Activated CD8-positive, alpha-beta memory T cell treated with anti-CD3 and anti-CD28 coated beads, Interleukin-2, amount 50 U/mL, for 48 hours (primary cell): Measurements from ENCODE around the gene NME9.
A peak's percentile ranks its signal among the peaks of the same experiment; 100 is the strongest.
"Not testable (repeated sequence)": the region's sequence is repeated elsewhere in the genome, so short reads cannot be mapped to it uniquely, and the experiment has no call there.

Source experiments
- DNase-seq: peaks from one replicate; pipeline ENCODE4 v3.0.0-alpha.2; 2020

The NME9 gene

DNA sequence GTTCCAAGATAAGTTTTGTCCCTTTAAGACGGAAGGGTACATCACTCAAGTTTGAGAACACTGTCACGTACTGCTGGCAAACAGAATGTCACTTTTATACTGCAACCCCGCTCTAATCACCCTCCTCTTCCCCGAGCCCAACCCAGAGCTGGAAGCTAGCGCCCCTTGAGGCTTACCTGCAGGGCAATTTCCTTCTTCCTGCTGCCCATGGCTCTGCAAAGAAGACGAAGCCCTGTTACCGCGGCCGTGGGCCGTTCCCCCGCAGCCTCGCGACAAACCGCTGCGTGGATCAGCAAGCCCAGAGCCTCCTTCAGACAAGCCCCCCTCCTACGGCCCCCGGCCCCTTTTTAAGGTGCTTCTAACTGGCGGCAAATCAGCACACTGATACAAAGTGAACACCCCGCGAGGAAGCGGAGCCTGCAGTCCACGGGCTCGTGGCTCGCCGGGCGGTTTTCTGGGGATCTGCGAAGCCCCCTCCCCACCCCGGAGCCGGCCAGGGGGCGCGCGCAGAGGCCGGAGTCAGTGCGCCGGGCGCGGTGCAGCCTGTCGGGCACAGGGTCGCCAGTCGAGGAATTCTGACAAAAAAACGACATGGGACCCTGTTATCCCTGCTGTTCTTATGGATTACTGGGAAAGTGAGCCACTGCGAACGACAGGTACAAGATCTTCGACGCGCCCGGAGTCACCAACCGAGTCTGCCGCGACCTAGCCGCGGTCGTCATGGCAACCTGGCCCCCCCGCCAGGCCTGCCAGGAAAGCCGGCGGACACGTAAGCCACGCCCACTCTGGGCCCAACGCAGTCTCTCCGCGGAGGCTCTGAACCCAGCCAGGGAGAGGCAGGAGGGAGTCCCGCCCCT lies at the start of gene NME9:
NME9 (minus strand) TSS at position 725 of the 857 bp plus-strand sequence; CDS start at position 209, 516 bp downstream.
- peak; percentile 94 for DNase-seq

- DNase-seq = no peak
These were observed 49.3 kb upstream of the NME9 start for GRCh38 chr3:138378990-138379389.

DNA sequence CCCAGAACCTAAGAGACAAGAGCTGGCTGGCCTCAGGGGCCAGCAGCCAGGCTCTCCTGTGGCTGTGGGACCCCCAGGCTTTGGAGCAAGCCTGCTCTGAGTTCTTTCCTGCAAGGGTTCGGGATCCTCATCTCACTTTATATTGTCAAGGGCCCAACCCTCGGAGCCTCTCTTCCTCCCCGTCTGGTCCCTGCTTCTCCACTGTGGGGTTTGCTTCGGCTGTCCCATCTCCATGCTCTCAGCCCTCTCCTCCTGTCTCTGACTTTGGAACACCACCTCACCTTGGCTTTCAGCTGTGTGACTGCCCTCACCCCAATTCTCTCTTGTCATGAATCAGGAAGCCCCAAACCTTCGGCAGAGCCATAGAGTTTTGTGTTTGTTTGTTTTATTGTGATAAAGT lies 48.7 kb upstream of the NME9 start:
- no peak for DNase-seq

GRCh38 chr3:138377804-138378203 lies 48.2 kb upstream of the NME9 start:
- no peak for DNase-seq

- not testable (repeated sequence) for DNase-seq
These were observed 47.6 kb upstream of the NME9 start for GRCh38 chr3:138377212-138377611.

- no peak for DNase-seq
These were observed 47.0 kb upstream of the NME9 start for GRCh38 chr3:138376663-138377062.

- no peak for DNase-seq
These were observed 45.8 kb upstream of the NME9 start for GRCh38 chr3:138375447-138375846.

DNA sequence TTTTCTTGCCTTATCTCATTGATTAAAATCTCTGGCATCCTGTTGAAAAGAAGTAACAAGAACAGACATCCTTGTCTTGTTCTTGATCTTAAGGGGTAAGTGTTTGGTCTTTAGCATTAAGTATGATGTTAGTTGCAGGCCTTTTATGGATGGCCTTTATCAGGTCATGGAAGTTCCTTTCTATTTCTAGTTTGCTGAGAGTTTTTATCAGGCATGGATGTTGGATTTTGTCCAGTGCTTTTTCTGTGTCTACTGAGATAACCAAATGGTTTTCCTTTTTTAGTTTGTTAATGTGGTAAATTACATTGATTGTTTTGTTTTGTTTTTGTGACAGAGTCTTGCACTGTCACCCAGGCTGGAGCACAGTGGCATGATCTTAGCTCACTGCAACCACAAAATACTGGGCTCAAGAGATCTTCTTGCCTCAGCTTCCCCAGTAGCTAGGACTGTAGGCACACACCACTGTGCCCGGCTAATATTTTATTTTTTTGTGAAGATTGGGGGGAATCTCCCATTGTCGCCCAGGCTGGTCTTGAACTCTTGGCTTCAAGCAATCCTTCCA lies 45.0 kb upstream of the NME9 start:
- no peak for DNase-seq

DNA sequence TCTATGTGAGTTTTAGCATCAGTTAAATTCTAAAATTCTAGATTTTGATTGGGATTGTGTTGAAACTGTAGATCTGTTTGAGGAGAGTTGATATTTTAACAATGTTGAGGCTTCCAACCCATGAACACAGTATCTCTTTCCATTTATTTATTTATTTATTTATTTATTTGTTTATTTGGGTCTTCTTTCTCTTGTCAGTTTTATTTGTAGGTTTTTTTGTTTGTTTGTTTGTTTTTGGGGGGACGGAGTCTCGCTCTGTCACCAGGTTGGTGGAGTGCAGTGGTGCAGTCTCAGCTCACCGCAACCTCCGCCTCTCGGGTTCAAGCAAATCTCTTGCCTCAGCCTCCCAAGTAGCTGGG lies 44.1 kb upstream of the NME9 start:
- DNase-seq = no peak

GRCh38 chr3:138373087-138373735 lies 43.6 kb upstream of the NME9 start:
- no peak for DNase-seq

GRCh38 chr3:138371070-138371965 lies 41.7 kb upstream of the NME9 start:
- DNase-seq = no peak

- DNase-seq = no peak
These were observed 40.7 kb upstream of the NME9 start for GRCh38 chr3:138370321-138370720.

DNA sequence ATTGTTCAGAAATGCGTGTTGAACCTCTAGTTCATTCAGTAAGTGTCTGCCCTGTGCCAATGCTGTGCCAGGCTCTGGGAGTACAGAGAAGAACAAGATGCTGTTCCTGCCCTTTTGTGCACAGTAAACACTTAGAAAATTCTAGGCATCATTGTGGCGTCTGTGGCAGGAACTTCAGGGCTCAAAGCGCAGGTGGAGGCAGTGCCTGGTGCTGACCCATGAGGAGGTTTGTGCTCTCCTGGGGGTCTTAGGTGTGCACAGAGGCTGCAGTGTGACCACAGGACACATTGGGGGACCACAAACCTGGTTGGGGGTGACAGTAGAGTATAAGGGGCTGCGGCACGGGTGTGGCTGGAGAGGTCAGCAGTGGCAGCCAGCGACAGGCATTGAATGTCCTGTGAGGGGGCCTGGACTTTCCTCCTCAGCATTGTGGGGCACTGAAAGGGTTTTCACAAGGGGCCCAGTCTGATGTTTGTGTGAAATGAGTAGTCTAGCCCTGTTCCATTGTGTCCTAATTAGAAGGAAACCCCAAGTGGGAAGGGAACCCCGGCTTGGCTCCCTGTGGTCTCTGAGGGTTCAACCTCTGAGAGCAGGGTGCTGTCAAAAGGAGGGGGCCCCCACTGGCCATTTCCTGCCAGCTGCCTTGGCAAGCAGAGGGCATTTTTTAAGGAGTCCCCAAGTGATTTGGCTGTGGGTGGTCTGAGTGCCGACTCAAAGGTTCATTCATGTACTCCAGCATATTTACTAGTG lies 39.7 kb upstream of the NME9 start:
- no peak for DNase-seq

GRCh38 chr3:138367911-138368310 lies 38.3 kb upstream of the NME9 start:
- no peak for DNase-seq

GRCh38 chr3:138367326-138367850 lies 37.7 kb upstream of the NME9 start:
- no peak for DNase-seq

DNA sequence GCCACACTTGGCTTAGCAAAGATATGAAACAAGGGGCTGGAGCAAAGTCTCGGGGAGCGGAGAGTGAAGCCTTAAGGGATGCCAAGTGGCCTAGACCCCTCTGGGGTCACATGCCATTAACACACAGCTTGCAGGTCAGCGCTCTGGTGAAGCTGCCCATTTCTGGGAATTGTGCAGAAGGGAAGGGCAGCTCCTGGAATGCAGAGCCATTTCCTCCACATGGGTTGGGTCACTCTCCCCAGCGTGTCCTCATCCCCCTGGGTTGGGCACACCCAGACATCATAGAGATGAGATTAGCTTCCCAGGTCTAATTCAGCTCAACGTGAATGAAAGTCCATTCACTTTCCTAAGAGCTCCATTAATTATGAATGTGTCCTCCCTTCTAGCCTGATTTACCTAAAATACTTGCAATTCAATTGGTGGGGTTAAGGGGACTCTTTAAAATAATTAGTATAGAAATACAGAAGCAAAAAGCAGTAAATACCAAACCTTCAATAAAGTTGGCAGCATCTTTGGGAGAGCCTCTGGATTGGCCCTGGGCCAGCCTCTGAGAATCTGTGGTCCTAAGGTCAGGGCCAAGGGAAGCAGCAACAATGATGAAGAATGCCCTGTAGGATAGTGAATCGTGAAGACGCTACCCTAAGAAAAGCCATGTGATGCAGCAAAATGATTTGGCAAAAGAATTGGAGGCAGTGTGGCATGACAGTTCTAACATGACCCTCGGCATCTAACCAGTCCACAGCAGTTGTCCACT lies 36.5 kb upstream of the NME9 start:
- no peak for DNase-seq

GRCh38 chr3:138365253-138365555 lies 35.6 kb upstream of the NME9 start:
- no peak for DNase-seq

- DNase-seq = no peak
These were observed 35.0 kb upstream of the NME9 start for GRCh38 chr3:138364356-138365252.

- DNase-seq = no peak
These were observed 33.7 kb upstream of the NME9 start for GRCh38 chr3:138363322-138363721.

DNA sequence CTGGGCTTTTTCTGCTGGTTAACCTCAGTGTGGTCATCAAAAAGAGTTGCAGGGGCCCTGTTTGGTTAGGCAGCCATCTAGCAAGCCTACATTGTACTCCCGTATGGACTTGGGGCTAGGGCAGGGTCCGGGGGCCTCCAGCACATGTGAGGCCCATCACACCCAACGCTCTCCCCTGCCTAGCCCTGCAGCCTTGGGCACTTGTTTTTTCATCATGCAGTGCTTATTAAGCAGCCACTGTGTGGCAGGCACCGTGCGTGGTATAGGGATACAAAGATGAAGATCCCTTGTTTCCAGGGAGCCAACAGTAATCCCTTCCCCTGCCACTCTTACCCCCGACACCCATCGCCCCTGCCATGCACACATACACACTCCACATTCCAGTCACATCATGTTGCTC lies 32.9 kb upstream of the NME9 start:
- DNase-seq = no peak
